Chondrocyte (in vitro differentiated cells): ENCODE results near the gene INTS1. TPM values are rescaled to one million over a fixed set of nuclear protein-coding genes. Genes with fewer than 3 reads are reported as not detected.

Experiments used
- DNase-seq: peaks from one replicate; pipeline ENCODE4 v3.0.0; 2021; ENCODE audit warnings: mixed read lengths, low spot score
- H3K27ac Mint-ChIP-seq: one replicate; pipeline ENCODE4 v1.8.0; 2021; ENCODE audit warnings: mild to moderate bottlenecking, moderate library complexity, mixed read lengths; ENCODE audit not compliant: unreplicated experiment
- H3K27me3 Mint-ChIP-seq: 2 replicates; pipeline ENCODE4 v1.8.0; 2021; ENCODE audit warnings: low read depth, mixed read lengths
- H3K36me3 Mint-ChIP-seq: 2 replicates; pipeline ENCODE4 v1.8.0; 2021; ENCODE audit warnings: low read depth, mixed read lengths
- H3K4me1 Mint-ChIP-seq: 2 replicates; pipeline ENCODE4 v1.8.0; 2021; ENCODE audit warnings: low read depth, mild to moderate bottlenecking, mixed read lengths
- H3K4me3 Mint-ChIP-seq: one replicate; pipeline ENCODE4 v1.8.0; 2021; ENCODE audit warnings: mild to moderate bottlenecking, moderate library complexity, mixed read lengths; ENCODE audit not compliant: unreplicated experiment
- H3K9me3 Mint-ChIP-seq: 2 replicates; pipeline ENCODE4 v1.8.0; 2021; ENCODE audit warnings: low read depth, mixed read lengths
- total RNA-seq: library from RNA; stranded (reverse); gene quantifications from 3 replicates; pipeline ENCODE4 v1.2.1, GENCODE V29; 2021
- TF ChIP-seq, protein P1 (sequence below): fragments of 200-600 bp; sonication (generic); IDR thresholded peaks from 2 replicates; pipeline ENCODE4 v1.5.0; 2021; ENCODE audit warnings: antibody characterized with exemption, mild to moderate bottlenecking, moderate library complexity

The INTS1 gene
- total RNA-seq, 1 donor from 2014 or later, result 80.4 TPM

- Mint-ChIP-seq H3K4me1 (no peaks in the 10 kb centered on the region), H3K36me3 (no peaks in the 10 kb centered on the region), H3K9me3 (no peaks in the 10 kb centered on the region), H3K27me3 (no peaks in the 10 kb centered on the region), H3K27ac (no peak overlapping the region), H3K4me3 (no peak overlapping the region)
- no peak for DNase-seq
- TF ChIP-seq, protein P1, sequence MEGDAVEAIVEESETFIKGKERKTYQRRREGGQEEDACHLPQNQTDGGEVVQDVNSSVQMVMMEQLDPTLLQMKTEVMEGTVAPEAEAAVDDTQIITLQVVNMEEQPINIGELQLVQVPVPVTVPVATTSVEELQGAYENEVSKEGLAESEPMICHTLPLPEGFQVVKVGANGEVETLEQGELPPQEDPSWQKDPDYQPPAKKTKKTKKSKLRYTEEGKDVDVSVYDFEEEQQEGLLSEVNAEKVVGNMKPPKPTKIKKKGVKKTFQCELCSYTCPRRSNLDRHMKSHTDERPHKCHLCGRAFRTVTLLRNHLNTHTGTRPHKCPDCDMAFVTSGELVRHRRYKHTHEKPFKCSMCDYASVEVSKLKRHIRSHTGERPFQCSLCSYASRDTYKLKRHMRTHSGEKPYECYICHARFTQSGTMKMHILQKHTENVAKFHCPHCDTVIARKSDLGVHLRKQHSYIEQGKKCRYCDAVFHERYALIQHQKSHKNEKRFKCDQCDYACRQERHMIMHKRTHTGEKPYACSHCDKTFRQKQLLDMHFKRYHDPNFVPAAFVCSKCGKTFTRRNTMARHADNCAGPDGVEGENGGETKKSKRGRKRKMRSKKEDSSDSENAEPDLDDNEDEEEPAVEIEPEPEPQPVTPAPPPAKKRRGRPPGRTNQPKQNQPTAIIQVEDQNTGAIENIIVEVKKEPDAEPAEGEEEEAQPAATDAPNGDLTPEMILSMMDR, result no peak
Observed at GRCh38 chr7:1547777-1548437, 43.7 kb upstream of the INTS1 start.

DNA sequence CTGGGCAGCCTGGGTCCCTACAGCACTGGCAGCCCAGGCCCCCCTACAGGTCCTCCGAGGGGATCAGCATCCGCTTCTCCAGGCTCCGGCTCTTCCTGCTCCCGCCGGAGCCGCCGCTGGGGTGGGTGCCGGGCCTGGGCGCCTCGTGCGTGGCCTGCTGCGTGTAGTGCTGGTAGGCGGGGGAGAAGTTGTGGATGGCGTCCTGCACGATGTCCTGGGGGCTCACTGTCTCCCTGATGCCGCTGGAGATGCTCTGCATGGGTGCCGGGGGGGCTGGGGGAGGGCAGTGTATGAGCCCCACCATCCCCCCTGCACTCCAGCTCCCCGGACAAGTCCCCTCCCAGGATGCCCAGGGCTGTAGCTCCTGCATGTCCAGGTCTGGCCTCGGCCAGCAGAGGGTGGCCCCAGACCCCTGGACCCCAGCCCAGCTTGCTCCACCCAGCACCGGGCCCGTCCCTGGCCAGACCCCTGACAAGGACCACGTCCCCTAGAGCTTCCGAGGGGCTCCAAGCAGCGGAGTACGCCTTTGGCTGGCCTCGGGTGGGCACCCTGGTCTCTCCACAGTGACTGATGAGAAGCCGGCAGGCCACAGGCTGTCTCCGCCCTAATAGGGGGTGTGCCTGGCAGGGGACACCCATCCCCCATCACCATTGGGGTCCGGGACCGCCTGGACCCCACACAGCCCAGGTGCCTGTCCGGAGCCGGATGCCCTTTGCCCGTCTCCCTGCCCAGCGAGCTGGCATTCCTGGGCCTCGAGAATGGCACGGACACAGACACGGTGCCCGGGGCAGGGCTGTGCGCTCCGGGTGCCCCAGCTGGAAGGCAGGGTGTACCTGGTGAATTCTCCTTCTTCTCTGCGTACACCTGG lies 43.0 kb upstream of the INTS1 start:
- Mint-ChIP-seq H3K4me1 (no peaks in the 10 kb centered on the region), H3K4me3 (no peak overlapping the region), H3K9me3 (no peaks in the 10 kb centered on the region), H3K27me3 (no peaks in the 10 kb centered on the region), H3K36me3 (no peaks in the 10 kb centered on the region), H3K27ac (no peak overlapping the region)
- TF ChIP-seq, protein P1, result no peak
- no peak for DNase-seq

- TF ChIP-seq, protein P1, result no peak
- H3K4me3 Mint-ChIP-seq, result no peak overlapping the region
- no peaks in the 10 kb centered on the region for H3K4me1 Mint-ChIP-seq
- H3K36me3 Mint-ChIP-seq, result no peaks in the 10 kb centered on the region
- H3K27ac Mint-ChIP-seq, result no peak overlapping the region
- no peaks in the 10 kb centered on the region for H3K27me3 Mint-ChIP-seq
- no peaks in the 10 kb centered on the region for H3K9me3 Mint-ChIP-seq
- DNase-seq, result no peak
Observed at GRCh38 chr7:1546274-1546908, 42.2 kb upstream of the INTS1 start.

DNA sequence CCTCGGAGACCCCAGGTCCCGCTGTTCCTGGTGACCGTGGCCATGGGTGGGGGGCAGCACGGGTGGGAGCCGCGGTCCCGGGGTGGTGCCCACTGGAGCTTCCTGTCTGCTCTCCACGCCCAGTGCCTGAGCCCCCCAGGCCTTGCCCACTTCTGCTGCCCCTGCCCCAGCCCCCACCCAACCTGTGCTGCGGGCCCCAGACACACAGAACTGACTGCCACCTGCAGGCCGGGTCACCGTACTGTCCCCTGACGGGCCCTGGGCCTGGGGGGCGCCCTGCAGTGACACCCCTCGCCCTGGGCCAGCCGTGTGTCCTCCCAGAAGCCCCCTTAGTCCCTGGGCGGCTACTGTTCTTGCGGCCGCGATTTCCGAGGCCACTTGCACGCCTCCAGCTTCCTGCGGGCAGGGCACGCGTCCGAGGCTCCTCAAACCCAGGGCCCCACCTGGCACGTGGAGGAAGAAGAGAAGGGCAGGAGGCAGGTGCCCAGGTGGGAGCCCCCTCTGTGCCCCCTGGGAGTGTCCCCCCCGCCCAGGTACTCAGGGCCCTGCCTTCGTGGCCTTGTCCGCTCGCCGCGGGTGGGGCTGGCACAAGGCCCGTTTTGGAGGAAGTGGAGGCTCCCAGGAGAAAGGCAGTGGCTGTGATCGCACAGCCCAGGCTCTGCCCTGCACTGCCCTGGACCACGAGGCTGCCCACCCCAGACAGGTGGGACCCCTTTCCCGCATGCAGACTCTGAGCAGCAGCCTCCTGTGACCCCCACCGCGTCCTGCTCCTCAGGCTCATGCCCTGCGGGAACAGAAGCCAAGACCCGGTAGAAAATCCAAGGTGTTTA lies 41.4 kb upstream of the INTS1 start:
- TF ChIP-seq, protein P1, result peak; percentile 44
- Mint-ChIP-seq H3K4me3 (no peak overlapping the region), H3K4me1 (no peaks in the 10 kb centered on the region), H3K27ac (peak overlapping the region; percentile 24), H3K27me3 (no peaks in the 10 kb centered on the region), H3K36me3 (peaks cover 3% of the 10 kb centered on the region), H3K9me3 (no peaks in the 10 kb centered on the region)
- DNase-seq, result no peak
